GM12801 (cell line): ENCODE data around the gene FLT1.
A peak's percentile ranks its signal among the peaks of the same experiment; 100 is the strongest.

Experiments
- CTCF ChIP-seq: IDR thresholded peaks from one replicate; pipeline ENCODE4 v1.5.1; 2011; ENCODE audit warnings: control low read depth; ENCODE audit not compliant: insufficient read length; ENCODE audit errors: extremely low read depth

Gene FLT1

GRCh38 chr13:28327373-28328270 is 167.3 kb downstream of the FLT1 start:
- TF ChIP-seq CTCF = no peak

GRCh38 chr13:28326056-28326455 is 168.9 kb downstream of the FLT1 start:
- no peak for TF ChIP-seq CTCF

- TF ChIP-seq CTCF = no peak
These were observed 169.9 kb downstream of the FLT1 start for GRCh38 chr13:28325022-28325421.

GRCh38 chr13:28324181-28324789 is 170.6 kb downstream of the FLT1 start:
- peak; percentile 35 for TF ChIP-seq CTCF

- no peak for TF ChIP-seq CTCF
These were observed 172.5 kb downstream of the FLT1 start for GRCh38 chr13:28322256-28322905.

- TF ChIP-seq CTCF = no peak
These were observed 173.2 kb downstream of the FLT1 start for GRCh38 chr13:28321756-28322155.

GRCh38 chr13:28320884-28321574 is 173.9 kb downstream of the FLT1 start:
- TF ChIP-seq CTCF = no peak
